ENCODE results near the gene POLR2E. TPM values are rescaled to one million over a fixed set of nuclear protein-coding genes. Genes with fewer than 3 reads are reported as not detected.

The POLR2E gene
- total RNA-seq, 1 experiment from 2014 or later: 343 TPM

DNA sequence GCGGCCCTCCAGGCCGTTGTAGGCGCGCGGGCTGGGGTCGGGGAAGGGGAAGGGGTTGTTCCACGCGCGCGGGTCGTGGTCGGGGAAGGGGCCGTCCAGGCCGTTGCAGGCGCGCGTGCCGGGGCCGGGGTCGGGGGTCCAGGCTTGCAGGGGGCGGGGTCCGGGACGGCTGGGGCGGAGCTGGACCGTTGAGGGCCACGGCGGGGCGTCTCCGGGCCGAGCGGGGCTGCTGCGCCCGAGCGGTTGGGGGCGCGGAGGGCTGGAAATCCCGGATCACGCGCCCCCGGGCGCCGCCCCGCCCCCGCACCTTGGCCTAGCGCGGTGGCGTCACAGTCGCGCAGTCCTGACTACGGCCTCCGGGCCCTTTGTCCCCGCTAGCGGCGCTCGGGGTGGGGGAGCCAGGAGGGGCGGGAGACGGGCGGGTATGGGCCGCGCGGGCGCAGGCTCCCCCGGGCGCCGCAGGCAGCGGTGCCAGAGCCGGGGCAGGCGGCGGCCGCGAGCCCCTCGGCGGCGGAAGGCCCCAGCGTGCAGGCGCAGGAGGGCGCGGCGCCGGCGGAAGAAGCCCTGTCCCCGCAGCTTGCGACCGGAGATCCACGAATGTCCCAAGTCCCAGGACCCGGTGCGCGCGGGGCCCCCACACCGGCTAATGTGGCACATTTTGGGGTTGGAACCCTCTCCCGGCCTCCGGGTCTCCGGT, 9.3 kb upstream of the POLR2E start:
- no peak for TF ChIP-seq EZH2 (IDR thresholded peaks at IDR 0.05; ENCODE audit: borderline replicate concordance, low read depth, low read length, poor library complexity, severe bottlenecking)
- TF ChIP-seq, protein P1, sequence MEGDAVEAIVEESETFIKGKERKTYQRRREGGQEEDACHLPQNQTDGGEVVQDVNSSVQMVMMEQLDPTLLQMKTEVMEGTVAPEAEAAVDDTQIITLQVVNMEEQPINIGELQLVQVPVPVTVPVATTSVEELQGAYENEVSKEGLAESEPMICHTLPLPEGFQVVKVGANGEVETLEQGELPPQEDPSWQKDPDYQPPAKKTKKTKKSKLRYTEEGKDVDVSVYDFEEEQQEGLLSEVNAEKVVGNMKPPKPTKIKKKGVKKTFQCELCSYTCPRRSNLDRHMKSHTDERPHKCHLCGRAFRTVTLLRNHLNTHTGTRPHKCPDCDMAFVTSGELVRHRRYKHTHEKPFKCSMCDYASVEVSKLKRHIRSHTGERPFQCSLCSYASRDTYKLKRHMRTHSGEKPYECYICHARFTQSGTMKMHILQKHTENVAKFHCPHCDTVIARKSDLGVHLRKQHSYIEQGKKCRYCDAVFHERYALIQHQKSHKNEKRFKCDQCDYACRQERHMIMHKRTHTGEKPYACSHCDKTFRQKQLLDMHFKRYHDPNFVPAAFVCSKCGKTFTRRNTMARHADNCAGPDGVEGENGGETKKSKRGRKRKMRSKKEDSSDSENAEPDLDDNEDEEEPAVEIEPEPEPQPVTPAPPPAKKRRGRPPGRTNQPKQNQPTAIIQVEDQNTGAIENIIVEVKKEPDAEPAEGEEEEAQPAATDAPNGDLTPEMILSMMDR (conservative IDR thresholded peaks at IDR 0.05; ENCODE audit: low read depth, low read length): no peak
- peaks cover 30% of the 10 kb centered on the region for H3K4me1 ChIP-seq (ENCODE audit: insufficient read depth, low read length, poor library complexity, severe bottlenecking)
- intact Hi-C loops (cut with micrococcal nuclease; ENCODE audit: unreplicated experiment): loop anchor here (10.0 kb wide), 1 partner anchor 80 kb away; the partner anchor contains the start of genes CNN2, RNU6-2 and TMEM259
- ChIA-PET POLR2A (ENCODE audit: low non-redundant PET) (interaction anchor here (0.8 kb wide), 1 partner anchor 444 kb away, joined by 26 read pairs; no protein-coding TSS in a partner anchor), CTCF (interaction anchor here (0.6 to 0.9 kb wide), 2 partner anchors 9 to 30 kb away, joined by 6 read pairs; no protein-coding TSS in a partner anchor)
- H3K4me3 ChIP-seq (ENCODE audit: low read depth, low read length, poor library complexity, severe bottlenecking): peak overlapping the region; percentile 97
- H3K36me3 ChIP-seq (ENCODE audit: insufficient read depth, low read length, poor library complexity, severe bottlenecking): peaks cover 26% of the 10 kb centered on the region
- peak; percentile 88 for DNase-seq (ENCODE audit: low spot score)
- no peaks in the 10 kb centered on the region for H3K27me3 ChIP-seq (replicated peaks; ENCODE audit: insufficient read depth, low read depth, low read length, poor library complexity)
- peak overlapping the region; percentile 94 for H3K27ac ChIP-seq (ENCODE audit: low read depth, low read length, poor library complexity, severe bottlenecking)
- BruUV-seq (replicated peaks): no TSS peak
- peaks cover 6% of the 10 kb centered on the region for H3K9me3 ChIP-seq (ENCODE audit: low read depth, low read length, poor library complexity, severe bottlenecking)

GRCh38 chr19:1103708-1104310, 8.6 kb upstream of the POLR2E start, which contains the start of gene GPX4:
GPX4 (plus strand) TSS chr19:1103994; CDS start chr19:1104044, 50 bp downstream.
- ChIA-PET POLR2A (ENCODE audit: low non-redundant PET) (interaction anchor here (0.8 kb wide), 1 partner anchor 443 kb away, joined by 26 read pairs; no protein-coding TSS in a partner anchor), CTCF (interaction anchor here (0.6 kb wide), 1 partner anchor 10 kb away, joined by 6 read pairs; no protein-coding TSS in a partner anchor)
- peaks cover 6% of the 10 kb centered on the region for H3K9me3 ChIP-seq (ENCODE audit: low read depth, low read length, poor library complexity, severe bottlenecking)
- H3K27me3 ChIP-seq (replicated peaks; ENCODE audit: insufficient read depth, low read depth, low read length, poor library complexity): no peaks in the 10 kb centered on the region
- intact Hi-C loops (cut with micrococcal nuclease; ENCODE audit: unreplicated experiment): loop anchor here (10.0 kb wide), 1 partner anchor 79 kb away; the partner anchor contains the start of genes CNN2, RNU6-2 and TMEM259
- TF ChIP-seq EZH2 (IDR thresholded peaks at IDR 0.05; ENCODE audit: borderline replicate concordance, low read depth, low read length, poor library complexity, severe bottlenecking): no peak
- TF ChIP-seq, protein P1 (conservative IDR thresholded peaks at IDR 0.05; ENCODE audit: low read depth, low read length): no peak
- peak within 1 kb of the TSS; percentile 97 for H3K4me3 ChIP-seq (ENCODE audit: low read depth, low read length, poor library complexity, severe bottlenecking)
- peak; percentile 100 for DNase-seq (ENCODE audit: low spot score)
- peaks cover 21% of the 10 kb centered on the region for H3K36me3 ChIP-seq (ENCODE audit: insufficient read depth, low read length, poor library complexity, severe bottlenecking)
- BruUV-seq (replicated peaks): no TSS peak
- H3K27ac ChIP-seq (ENCODE audit: low read depth, low read length, poor library complexity, severe bottlenecking): peak within 1 kb of the TSS; percentile 94
- peaks cover 30% of the 10 kb centered on the region for H3K4me1 ChIP-seq (ENCODE audit: insufficient read depth, low read length, poor library complexity, severe bottlenecking)

- H3K27me3 ChIP-seq (replicated peaks; ENCODE audit: insufficient read depth, low read depth, low read length, poor library complexity): no peaks in the 10 kb centered on the region
- intact Hi-C loops (cut with micrococcal nuclease; ENCODE audit: unreplicated experiment): loop anchor here (10.0 kb wide), 1 partner anchor 78 kb away; the partner anchor contains the start of genes CNN2, RNU6-2 and TMEM259
- POLR2A ChIA-PET (ENCODE audit: low non-redundant PET): interaction anchor here (0.7 kb wide), 1 partner anchor 12 kb away, joined by 4 read pairs; no protein-coding TSS in a partner anchor
- peaks cover 6% of the 10 kb centered on the region for H3K9me3 ChIP-seq (ENCODE audit: low read depth, low read length, poor library complexity, severe bottlenecking)
- H3K27ac ChIP-seq (ENCODE audit: low read depth, low read length, poor library complexity, severe bottlenecking): peak overlapping the region; percentile 55
- no peak for DNase-seq (ENCODE audit: low spot score)
- H3K4me3 ChIP-seq (ENCODE audit: low read depth, low read length, poor library complexity, severe bottlenecking): peak overlapping the region; percentile 97
- TSS peak; percentile 68 for BruUV-seq (replicated peaks)
- CTCF ChIA-PET: no interaction called here
- H3K36me3 ChIP-seq (ENCODE audit: insufficient read depth, low read length, poor library complexity, severe bottlenecking): peaks cover 19% of the 10 kb centered on the region
- TF ChIP-seq EZH2 (IDR thresholded peaks at IDR 0.05; ENCODE audit: borderline replicate concordance, low read depth, low read length, poor library complexity, severe bottlenecking): no peak
- TF ChIP-seq, protein P1 (conservative IDR thresholded peaks at IDR 0.05; ENCODE audit: low read depth, low read length): no peak
- peaks cover 30% of the 10 kb centered on the region for H3K4me1 ChIP-seq (ENCODE audit: insufficient read depth, low read length, poor library complexity, severe bottlenecking)
Observed at GRCh38 chr19:1103132-1103707, 8.0 kb upstream of the POLR2E start.

Measured in A673 (cell line).